Transverse colon (tissue), 4 donors: ENCODE data around the gene GAS5.

ENCODE experiments used
- POLR2A ChIP-seq: fragments of 450-650 bp; IDR thresholded peaks from one replicate; pipeline ENCODE4 v1.6.1; 2016; ENCODE audit warnings: antibody characterized with exemption, mild to moderate bottlenecking, moderate library complexity
- POLR2AphosphoS5 ChIP-seq, 3 donors: sonication (generic); formaldehyde crosslinking; IDR thresholded peaks; one replicate each; pipeline ENCODE4 v1.6.1; 2016; ENCODE audit warnings: antibody characterized with exemption in 3 of 3
- TF ChIP-seq, protein P1 (sequence below), 5 experiments: fragments of 200-600 bp in 3 of 5; fragments of 450-650 bp in 2 of 5; sonication (generic) in 3 of 5; IDR thresholded peaks; 1 replicate in 2 of 5; 2 replicates in 3 of 5; pipeline ENCODE4 v1.5.1; 2016 to 2017; ENCODE audit warnings: antibody characterized with exemption in 5 of 5, inconsistent platforms in 3 of 5, mild to moderate bottlenecking in 2 of 5, moderate library complexity in 1 of 5

DNA sequence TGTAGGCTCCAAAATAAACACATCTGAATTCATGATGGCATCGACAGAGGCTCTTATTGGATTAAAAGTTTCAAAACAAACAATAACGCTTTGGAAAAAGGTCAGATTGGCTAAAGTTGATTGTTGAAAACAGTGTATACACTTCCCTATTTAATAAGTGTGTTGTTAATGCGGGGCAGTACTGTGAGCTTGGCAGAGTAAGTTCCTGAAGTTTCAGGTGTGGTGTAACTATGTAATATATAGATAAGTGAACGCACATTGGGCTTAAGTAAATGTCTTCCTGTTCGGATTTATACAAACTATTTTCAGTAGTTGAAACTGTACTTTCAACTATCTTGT, 1.2 kb upstream of the GAS5 start:
- no peak for TF ChIP-seq POLR2A
- TF ChIP-seq, protein P1, sequence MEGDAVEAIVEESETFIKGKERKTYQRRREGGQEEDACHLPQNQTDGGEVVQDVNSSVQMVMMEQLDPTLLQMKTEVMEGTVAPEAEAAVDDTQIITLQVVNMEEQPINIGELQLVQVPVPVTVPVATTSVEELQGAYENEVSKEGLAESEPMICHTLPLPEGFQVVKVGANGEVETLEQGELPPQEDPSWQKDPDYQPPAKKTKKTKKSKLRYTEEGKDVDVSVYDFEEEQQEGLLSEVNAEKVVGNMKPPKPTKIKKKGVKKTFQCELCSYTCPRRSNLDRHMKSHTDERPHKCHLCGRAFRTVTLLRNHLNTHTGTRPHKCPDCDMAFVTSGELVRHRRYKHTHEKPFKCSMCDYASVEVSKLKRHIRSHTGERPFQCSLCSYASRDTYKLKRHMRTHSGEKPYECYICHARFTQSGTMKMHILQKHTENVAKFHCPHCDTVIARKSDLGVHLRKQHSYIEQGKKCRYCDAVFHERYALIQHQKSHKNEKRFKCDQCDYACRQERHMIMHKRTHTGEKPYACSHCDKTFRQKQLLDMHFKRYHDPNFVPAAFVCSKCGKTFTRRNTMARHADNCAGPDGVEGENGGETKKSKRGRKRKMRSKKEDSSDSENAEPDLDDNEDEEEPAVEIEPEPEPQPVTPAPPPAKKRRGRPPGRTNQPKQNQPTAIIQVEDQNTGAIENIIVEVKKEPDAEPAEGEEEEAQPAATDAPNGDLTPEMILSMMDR (IDR thresholded peaks at IDR 0.05), result no peak
- TF ChIP-seq POLR2AphosphoS5 (IDR thresholded peaks at IDR 0.05), result no peak
